Esophagus squamous epithelium (tissue), 4 donors: ENCODE results near the gene GLRX.

Source experiments
- POLR2A ChIP-seq, 4 donors: fragments of 450-650 bp; IDR thresholded peaks; one replicate each; pipeline ENCODE4 v1.6.1; 2017; ENCODE audit warnings: antibody characterized with exemption in 4 of 4, mild to moderate bottlenecking in 4 of 4, moderate library complexity in 3 of 4
- TF ChIP-seq, protein P1 (sequence below), 6 experiments: fragments of 450-650 bp in 4 of 6; fragments of 200-600 bp in 2 of 6; sonication (generic) in 2 of 6; IDR thresholded peaks; one replicate each; pipeline ENCODE4 v1.5.1; 2016 to 2019; ENCODE audit warnings: antibody characterized with exemption in 6 of 6, mild to moderate bottlenecking in 4 of 6, moderate library complexity in 4 of 6

DNA sequence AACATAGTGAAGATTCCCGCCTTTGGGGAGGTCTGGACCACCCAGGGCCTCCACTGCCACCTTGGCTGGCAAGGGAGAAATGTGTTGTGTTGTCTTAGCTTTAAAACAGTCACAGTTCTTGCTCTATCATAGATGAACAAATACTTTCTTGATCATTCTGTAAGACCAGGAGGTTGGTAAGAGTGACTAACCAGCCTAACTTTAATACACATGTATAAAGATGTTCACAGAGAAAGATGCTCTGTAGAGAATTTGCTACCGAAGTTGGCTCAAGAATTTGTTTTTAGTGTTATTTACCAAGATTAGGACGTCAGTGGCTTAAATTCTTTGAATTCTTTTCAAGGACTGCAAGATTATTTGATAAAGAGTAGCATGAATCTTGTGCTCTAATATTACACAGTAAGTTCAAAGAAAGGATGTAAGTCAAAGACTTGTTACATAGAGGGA, 28.4 kb downstream of the GLRX start:
- TF ChIP-seq, protein P1, sequence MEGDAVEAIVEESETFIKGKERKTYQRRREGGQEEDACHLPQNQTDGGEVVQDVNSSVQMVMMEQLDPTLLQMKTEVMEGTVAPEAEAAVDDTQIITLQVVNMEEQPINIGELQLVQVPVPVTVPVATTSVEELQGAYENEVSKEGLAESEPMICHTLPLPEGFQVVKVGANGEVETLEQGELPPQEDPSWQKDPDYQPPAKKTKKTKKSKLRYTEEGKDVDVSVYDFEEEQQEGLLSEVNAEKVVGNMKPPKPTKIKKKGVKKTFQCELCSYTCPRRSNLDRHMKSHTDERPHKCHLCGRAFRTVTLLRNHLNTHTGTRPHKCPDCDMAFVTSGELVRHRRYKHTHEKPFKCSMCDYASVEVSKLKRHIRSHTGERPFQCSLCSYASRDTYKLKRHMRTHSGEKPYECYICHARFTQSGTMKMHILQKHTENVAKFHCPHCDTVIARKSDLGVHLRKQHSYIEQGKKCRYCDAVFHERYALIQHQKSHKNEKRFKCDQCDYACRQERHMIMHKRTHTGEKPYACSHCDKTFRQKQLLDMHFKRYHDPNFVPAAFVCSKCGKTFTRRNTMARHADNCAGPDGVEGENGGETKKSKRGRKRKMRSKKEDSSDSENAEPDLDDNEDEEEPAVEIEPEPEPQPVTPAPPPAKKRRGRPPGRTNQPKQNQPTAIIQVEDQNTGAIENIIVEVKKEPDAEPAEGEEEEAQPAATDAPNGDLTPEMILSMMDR (IDR thresholded peaks at IDR 0.05): no peak
- no peak for TF ChIP-seq POLR2A (IDR thresholded peaks at IDR 0.05)
